NCI-H1930 (cell line): ENCODE measurements around the gene NFATC4.
A peak's percentile ranks its signal among the peaks of the same experiment; 100 is the strongest.
"Not testable (repeated sequence)": the region's sequence is repeated elsewhere in the genome, so short reads cannot be mapped to it uniquely, and the experiment has no call there.

Experiments used
- DNase-seq, 2 experiments: peaks; one replicate each; lab custom pipeline; 2025; lab: John Stamatoyannopoulos, UW

The NFATC4 gene

GRCh38 chr14:24367514-24368211, at the start of gene NFATC4:
Gene NFATC4, plus strand, starts transcription at chr14:24368184. Its CDS starts 157 bp downstream, at chr14:24368341.
- DNase-seq = peak; percentile 77 to 83

- no peak for DNase-seq
Measured at GRCh38 chr14:24321212-24321975, 46.6 kb upstream of the NFATC4 start.

DNA sequence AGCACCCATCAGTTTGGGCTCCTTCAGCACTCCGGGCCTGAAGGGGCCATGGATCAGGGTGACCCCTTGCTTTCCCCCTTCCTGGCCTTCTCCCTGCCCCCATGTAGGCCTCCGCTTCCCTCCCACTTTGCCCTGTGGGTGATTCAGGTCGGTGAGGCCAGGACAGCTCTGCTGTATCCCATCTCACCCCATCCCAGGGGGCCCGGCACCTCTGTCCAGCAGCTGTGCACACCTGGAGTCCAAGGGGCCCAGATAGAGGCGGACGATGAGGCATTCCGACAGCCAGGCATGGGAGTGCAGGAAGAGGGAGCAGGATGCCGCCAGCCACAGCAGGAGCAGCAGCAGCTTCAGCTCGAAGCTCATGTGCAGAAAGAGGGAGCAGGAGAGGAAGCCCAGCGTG, 45.3 kb upstream of the NFATC4 start:
- DNase-seq = no peak

DNA sequence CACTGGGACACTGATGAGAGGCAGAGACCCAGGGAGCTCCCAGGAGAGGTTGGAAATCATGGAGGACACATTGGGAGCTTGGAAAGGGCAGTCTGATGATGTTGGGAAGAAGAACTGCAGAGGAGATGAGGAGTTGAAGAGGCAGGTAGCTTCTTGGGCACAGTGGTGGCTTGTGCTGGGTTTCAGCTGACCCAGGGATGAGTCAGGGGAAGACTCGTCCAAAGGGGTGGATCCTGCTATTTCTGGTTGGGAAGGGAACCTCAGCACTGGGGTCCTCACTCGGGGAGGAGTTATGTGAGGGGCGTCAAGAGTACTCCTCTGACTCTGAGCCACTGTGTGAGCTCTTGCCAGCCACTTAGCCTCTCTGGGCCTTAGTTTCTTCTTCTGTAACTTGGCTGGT, 44.6 kb upstream of the NFATC4 start:
- DNase-seq = no peak

GRCh38 chr14:24324024-24324423, 44.0 kb upstream of the NFATC4 start:
- DNase-seq = no peak

- DNase-seq = no peak
Measured at GRCh38 chr14:24325041-24325530, 42.9 kb upstream of the NFATC4 start.

- no peak for DNase-seq
Measured at GRCh38 chr14:24325963-24326362, 42.0 kb upstream of the NFATC4 start.

DNA sequence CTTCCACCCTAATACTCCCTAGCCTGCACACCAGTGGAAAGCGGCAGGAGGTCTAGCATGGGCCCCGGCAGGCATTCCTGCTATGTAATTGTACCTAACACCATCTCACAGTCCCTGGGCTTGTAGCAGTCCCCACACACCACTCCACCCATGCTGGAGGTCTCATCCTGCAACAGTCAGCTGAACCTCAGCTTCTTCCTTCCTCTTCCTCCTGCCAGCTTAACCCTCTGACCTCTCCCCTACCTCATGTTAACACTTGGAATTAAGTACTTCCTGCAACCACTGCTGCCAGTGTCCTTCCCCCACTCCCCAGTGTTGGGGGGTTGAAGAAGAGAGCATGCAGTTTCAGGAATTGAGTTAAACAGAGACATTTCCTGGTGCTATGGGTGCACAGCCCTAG, 40.7 kb upstream of the NFATC4 start:
- DNase-seq = no peak

- DNase-seq = not testable (repeated sequence)
Measured at GRCh38 chr14:24327914-24328313, 40.1 kb upstream of the NFATC4 start.

DNA sequence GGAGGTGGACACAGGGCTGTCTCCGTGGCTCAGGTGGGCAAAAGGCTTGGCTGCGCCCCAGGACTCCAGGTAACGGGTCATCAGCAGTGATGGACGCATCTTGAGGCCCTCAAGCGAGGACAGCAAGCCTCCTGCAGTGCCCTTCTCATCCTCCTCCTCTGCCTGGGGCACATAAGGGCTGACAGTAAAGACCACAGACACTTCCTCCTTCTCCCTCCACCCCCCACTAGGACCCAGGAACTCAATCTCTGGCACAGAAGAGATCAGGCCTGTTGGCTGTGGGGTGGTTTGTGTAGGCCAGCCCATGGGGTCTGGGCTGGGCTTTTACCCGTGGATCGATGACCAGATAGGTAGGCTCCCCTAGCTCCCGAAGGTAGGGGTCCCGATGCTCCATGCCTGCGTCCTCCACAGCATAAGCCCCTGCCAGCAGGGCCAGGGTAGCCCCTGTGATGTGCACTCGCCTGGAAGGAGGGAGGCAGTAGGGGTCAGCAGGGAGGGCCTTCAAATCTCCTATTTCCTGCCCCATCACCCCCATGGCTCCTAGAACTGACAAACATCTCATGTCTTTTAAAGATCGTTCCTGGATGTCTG, 38.8 kb upstream of the NFATC4 start:
- DNase-seq = no peak

DNA sequence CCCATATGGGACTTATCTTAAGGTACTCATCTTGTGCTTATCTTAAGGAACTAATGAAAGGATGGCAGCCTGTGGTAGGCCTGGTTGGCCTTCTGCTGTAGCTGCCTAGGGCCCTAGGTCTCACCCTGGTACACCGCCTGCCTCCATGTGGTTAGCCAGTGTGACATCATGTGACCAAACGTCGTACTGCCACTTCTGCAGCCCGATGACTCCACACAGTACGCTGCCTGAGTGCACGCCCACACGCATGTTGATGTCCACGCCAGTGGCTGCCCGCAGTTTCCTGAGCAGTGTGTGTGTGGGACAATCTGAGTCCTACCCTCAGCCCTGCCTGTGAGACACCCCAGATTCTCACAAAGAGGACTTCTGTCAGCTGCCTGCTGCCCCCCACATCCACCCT, 38.2 kb upstream of the NFATC4 start:
- DNase-seq = no peak

GRCh38 chr14:24330973-24331674, 36.9 kb upstream of the NFATC4 start:
- no peak for DNase-seq

DNA sequence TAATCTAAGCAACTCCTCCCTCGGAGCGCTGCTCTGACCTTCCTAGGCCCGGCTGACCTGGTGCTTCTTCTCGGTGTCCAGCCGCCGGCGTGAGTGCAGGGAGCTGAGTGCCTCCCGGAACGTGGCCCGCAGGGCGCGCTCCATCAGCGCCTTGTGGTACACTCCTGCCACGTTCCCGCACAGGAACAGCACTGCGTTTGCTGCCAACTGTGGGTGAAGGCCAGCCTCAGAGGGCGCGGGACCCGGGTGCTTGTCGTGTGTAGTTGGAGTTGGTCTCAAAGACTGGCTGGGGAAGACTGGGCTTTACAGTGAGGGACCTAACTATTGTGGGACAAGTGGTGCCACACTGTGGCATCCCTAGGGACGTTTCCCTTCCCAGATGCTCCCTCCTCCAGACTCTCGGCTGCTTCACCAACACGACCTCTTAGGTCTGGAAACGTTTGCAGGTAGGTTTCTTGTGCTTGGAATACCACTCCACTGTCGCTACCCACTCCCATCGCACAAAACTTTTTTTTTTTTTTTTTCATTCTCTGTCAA, 36.2 kb upstream of the NFATC4 start:
- no peak for DNase-seq

- peak; percentile 29 to 55 for DNase-seq
Measured at GRCh38 chr14:24332268-24332993, 35.6 kb upstream of the NFATC4 start.

- DNase-seq = no peak
Measured at GRCh38 chr14:24334431-24335291, 33.3 kb upstream of the NFATC4 start, which contains the start of gene ADCY4. Gene ADCY4, minus strand, starts transcription at chr14:24335071. Its CDS starts 419 bp downstream, at chr14:24334652.

DNA sequence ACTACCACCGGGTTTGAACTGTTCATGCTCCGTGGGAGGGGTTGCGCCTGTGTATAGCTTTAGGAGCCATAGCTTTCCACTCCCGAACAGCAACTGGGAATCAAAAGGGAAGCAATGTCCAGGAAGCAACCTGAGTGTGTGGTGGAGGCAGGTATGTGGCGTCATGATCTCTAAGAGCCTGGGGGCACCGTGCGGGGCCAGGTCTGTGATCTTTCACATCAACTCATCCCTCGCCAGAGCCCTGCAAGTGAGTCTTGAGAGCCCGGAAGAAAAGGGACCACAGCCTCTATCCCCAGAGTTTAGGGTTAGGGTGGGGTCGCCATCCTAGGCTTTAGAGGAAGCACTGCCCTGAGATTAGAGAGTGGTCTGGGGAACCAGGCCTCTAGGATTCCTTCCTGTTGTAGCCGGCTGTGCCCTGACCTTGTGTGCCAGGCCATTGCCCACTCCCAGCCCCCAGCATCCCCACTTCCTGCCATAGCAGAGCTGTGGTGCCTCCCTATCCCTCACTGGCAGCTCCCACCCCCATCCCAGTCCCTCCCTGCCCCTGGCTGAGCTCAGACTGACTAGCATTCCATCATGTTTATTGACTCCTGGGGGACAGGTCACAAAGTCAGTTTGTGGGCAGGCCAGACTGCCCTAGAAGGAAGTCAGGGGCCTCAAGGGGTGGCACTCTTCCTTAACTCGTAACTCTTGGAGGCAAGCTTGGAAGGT, 32.4 kb upstream of the NFATC4 start:
- no peak for DNase-seq

- DNase-seq = no peak
Measured at GRCh38 chr14:24337144-24337823, 30.7 kb upstream of the NFATC4 start.

- no peak for DNase-seq
Measured at GRCh38 chr14:24337824-24338175, 30.2 kb upstream of the NFATC4 start.

- no peak for DNase-seq
Measured at GRCh38 chr14:24338843-24339242, 29.1 kb upstream of the NFATC4 start.
